Loucy (cell line): Measurements from ENCODE around the gene USP17L29.
"Not testable (repeated sequence)": the region's sequence is repeated elsewhere in the genome, so short reads cannot be mapped to it uniquely, and the experiment has no call there.

Experiments used
- H2AFZ ChIP-seq: fragments of 200-600 bp; sonication (generic); 2 replicates; pipeline ENCODE4 v1.6.0; 2016; ENCODE audit warnings: antibody characterized with exemption, mild to moderate bottlenecking, low read length, moderate library complexity
- H3F3A ChIP-seq: fragments of 200-600 bp; 2 replicates; pipeline ENCODE4 v1.6.0; 2016; ENCODE audit warnings: antibody characterized with exemption, low read depth, mild to moderate bottlenecking
- H3K27me3 ChIP-seq: fragments of 200-600 bp; sonication (generic); 2 replicates; pipeline ENCODE4 v1.6.1; 2014; ENCODE audit warnings: low read length, mild to moderate bottlenecking; ENCODE audit not compliant: insufficient read depth, poor library complexity, severe bottlenecking
- H3K36me3 ChIP-seq: fragments of 200-600 bp; sonication (generic); 2 replicates; pipeline ENCODE4 v1.6.1; 2016; ENCODE audit warnings: low read length; ENCODE audit not compliant: insufficient read depth
- H3K4me1 ChIP-seq: fragments of 200-600 bp; sonication (generic); 2 replicates; pipeline ENCODE4 v1.5.1; 2014; ENCODE audit warnings: low read length, mild to moderate bottlenecking; ENCODE audit not compliant: insufficient read depth, poor library complexity, severe bottlenecking
- H3K4me2 ChIP-seq: fragments of 200-600 bp; sonication (generic); 2 replicates; pipeline ENCODE4 v1.6.0; 2014; ENCODE audit warnings: antibody characterized with exemption, low read length, low read depth, mild to moderate bottlenecking; ENCODE audit not compliant: poor library complexity, severe bottlenecking
- H3K4me3 ChIP-seq: fragments of 200-600 bp; sonication (generic); 2 replicates; pipeline ENCODE4 v1.5.1; 2014; ENCODE audit warnings: low read length, mild to moderate bottlenecking, mixed read lengths; ENCODE audit not compliant: poor library complexity, severe bottlenecking
- H3K79me2 ChIP-seq: fragments of 200-600 bp; sonication (generic); 2 replicates; pipeline ENCODE4 v1.6.1; 2014; ENCODE audit warnings: low read length; ENCODE audit not compliant: insufficient read depth
- H3K9ac ChIP-seq: fragments of 200-600 bp; sonication (generic); 2 replicates; pipeline ENCODE4 v1.6.0; 2014; ENCODE audit warnings: mild to moderate bottlenecking, low read depth, low read length, moderate library complexity; ENCODE audit not compliant: poor library complexity, severe bottlenecking
- H3K9me2 ChIP-seq: fragments of 200-600 bp; sonication (generic); replicated peaks from 2 replicates; pipeline ENCODE4 v1.6.1; 2016; ENCODE audit warnings: low read depth, low read length, mixed read lengths
- H3K9me3 ChIP-seq: fragments of 200-600 bp; sonication (generic); 2 replicates; pipeline ENCODE4 v1.6.1; 2014; ENCODE audit warnings: mild to moderate bottlenecking, antibody characterized with exemption, low read length, low read depth; ENCODE audit not compliant: insufficient read depth
- H4K20me1 ChIP-seq: fragments of 200-600 bp; sonication (generic); 2 replicates; pipeline ENCODE4 v1.6.0; 2014; ENCODE audit warnings: antibody characterized with exemption, low read length, mild to moderate bottlenecking; ENCODE audit not compliant: insufficient read depth, poor library complexity, severe bottlenecking
- CTCF ChIP-seq: fragments of 200-600 bp; sonication (generic); conservative IDR thresholded peaks from 2 replicates; pipeline ENCODE4 v1.5.1; 2014; ENCODE audit warnings: mild to moderate bottlenecking, antibody characterized with exemption, low read length
- EZH2phosphoT487 ChIP-seq: fragments of 200-600 bp; IDR thresholded peaks from 2 replicates; pipeline ENCODE4 v1.6.1; 2018; ENCODE audit warnings: antibody characterized with exemption, mild to moderate bottlenecking, moderate library complexity, borderline replicate concordance

The USP17L29 gene

GRCh38 chr4:9384126-9384525, 30.7 kb downstream of the USP17L29 start:
- H3K79me2 ChIP-seq, result no peaks in the 10 kb centered on the region
- H3K27me3 ChIP-seq, result no peaks in the 10 kb centered on the region
- H3K9me3 ChIP-seq, result no peaks in the 10 kb centered on the region
- no peaks in the 10 kb centered on the region for H3F3A ChIP-seq
- no peak overlapping the region for H3K4me2 ChIP-seq
- H3K36me3 ChIP-seq, result no peaks in the 10 kb centered on the region
- no peak overlapping the region for H2AFZ ChIP-seq
- no peaks in the 10 kb centered on the region for H4K20me1 ChIP-seq
- no peak overlapping the region for H3K9ac ChIP-seq
- H3K4me1 ChIP-seq, result no peaks in the 10 kb centered on the region
- TF ChIP-seq EZH2phosphoT487 (no peak), CTCF (no peak)
- H3K9me2 ChIP-seq, result no peaks in the 10 kb centered on the region
- no peak overlapping the region for H3K4me3 ChIP-seq

- H3K9me2 ChIP-seq, H3K4me1 ChIP-seq, H3K79me2 ChIP-seq, H3F3A ChIP-seq, H3K4me3 ChIP-seq, H3K9ac ChIP-seq, H2AFZ ChIP-seq, H3K9me3 ChIP-seq, H3K36me3 ChIP-seq, H3K27me3 ChIP-seq, H3K4me2 ChIP-seq, H4K20me1 ChIP-seq: not testable (repeated sequence)
These were observed 35.6 kb downstream of the USP17L29 start for GRCh38 chr4:9389001-9389400.
